ENCODE measurements around the gene NXPH2. TPM values are rescaled to one million over a fixed set of nuclear protein-coding genes. Genes with fewer than 3 reads are reported as not detected.

Gene NXPH2
- total and polyA plus RNA-seq, 9 of the 15 experiments (the other 6 are each of a cell fraction or from before 2014, with no cell fraction given): not detected

- intact Hi-C loops (cut with micrococcal nuclease) (no loop called here), in situ Hi-C loops (cut with MboI) (no loop called here)
- Histone ChIP-seq H3K27ac (ENCODE audit: extremely low read depth, low read depth, low read length) (no peak overlapping the region), H3K4me3 (no peak overlapping the region), H3K79me2 (ENCODE audit: control insufficient read depth, insufficient read depth, low read length) (no peaks in the 10 kb centered on the region), H3K27me3 (ENCODE audit: control insufficient read depth in 2 of 2, insufficient read depth in 2 of 2, low read length in 2 of 2) (no peaks in the 10 kb centered on the region), H3K9ac (ENCODE audit: insufficient read depth in 1 of 2, low read depth in 2 of 2, low read length in 2 of 2) (no peak overlapping the region), H3K9me1 (ENCODE audit: control insufficient read depth, insufficient read depth, low read length) (no peaks in the 10 kb centered on the region), H4K20me1 (replicated peaks; ENCODE audit: control insufficient read depth, insufficient read depth, low read length) (no peaks in the 10 kb centered on the region), H3K36me3 (ENCODE audit: control insufficient read depth, insufficient read depth, low read length) (no peaks in the 10 kb centered on the region), H3K4me1 (replicated peaks in 1 of 2; ENCODE audit: control insufficient read depth in 2 of 2, insufficient read depth in 2 of 2, low read length in 2 of 2) (no peaks in the 10 kb centered on the region), H2AFZ (ENCODE audit: low read depth, low read length) (no peak overlapping the region), H3K4me2 (ENCODE audit: insufficient read depth, low read length) (no peak overlapping the region), H3K9me3 (replicated peaks; ENCODE audit: control insufficient read depth, insufficient read depth, low read depth, low read length) (no peaks in the 10 kb centered on the region)
- 0% methylated on average over 1 of the region's 1 CpG for WGBS (ENCODE audit: insufficient coverage, low coverage, missing lambda C conversion rate)
- DNase-seq (ENCODE audit: extremely low read depth in 1 of 4, low spot score in 3 of 4): no peak
- CTCF ChIA-PET (ENCODE audit: low intra/inter-chr PET ratio): no interaction called here
- BruUV-seq (replicated peaks): no TSS peak
- ATAC-seq: no peak
- no peak for FAIRE-seq
- POLR2A ChIA-PET: no interaction called here
- TF ChIP-seq GABPB2 (CRISPR knock-in tag; conservative IDR thresholded peaks at IDR 0.05): no peak
- no peak for TF ChIP-seq ZNF407 (IDR thresholded peaks at IDR 0.05; ENCODE audit: low read depth)
- no peak for TF ChIP-seq ZBTB43 (CRISPR knock-in tag; IDR thresholded peaks at IDR 0.05)
- no peak for TF ChIP-seq MBD1 (CRISPR knock-in tag; IDR thresholded peaks at IDR 0.05)
- TF ChIP-seq CHD2 (IDR thresholded peaks at IDR 0.05; ENCODE audit: low read depth, low read length): no peak
- TF ChIP-seq CHD1 (IDR thresholded peaks at IDR 0.05; ENCODE audit: low read length): no peak
- TF ChIP-seq IRF1 (CRISPR knock-in tag; IDR thresholded peaks at IDR 0.05; ENCODE audit: borderline replicate concordance): no peak
- TF ChIP-seq HMBOX1 (IDR thresholded peaks at IDR 0.05): no peak
- TF ChIP-seq ZNF12 (CRISPR knock-in tag; IDR thresholded peaks at IDR 0.05): no peak
Observed at GRCh38 chr2:138677221-138677620, 103.0 kb downstream of the NXPH2 start.
